Panc1 (cell line): ENCODE measurements around the gene CASR. TPM values are rescaled to one million over a fixed set of nuclear protein-coding genes. Genes with fewer than 3 reads are reported as not detected.

Experiments
- ATAC-seq: fragments of 200-7000 bp; cut with Tn5 transposase; 2 replicates; pipeline ENCODE4 v1.9.1; 2020; ENCODE audit warnings: mild to moderate bottlenecking, moderate library complexity
- BruUV-seq: library from RNA; stranded (reverse); fragments of 400-500 nt; replicated peaks from 2 replicates; lab custom pipeline; 2021; lab: Mats Ljungman, UMichigan
- CTCF ChIA-PET: fragments of 300-600 bp; sonication (Branson Sonifier 250); formaldehyde crosslinking; loops from one replicate; lab custom pipeline; 2022; ENCODE audit warnings: antibody characterized with exemption; lab: Charles Lee
- POLR2A ChIA-PET: fragments of 300-600 bp; sonication (Branson Sonifier 250); formaldehyde crosslinking; loops from one replicate; lab custom pipeline; 2022; ENCODE audit warnings: antibody characterized with exemption; lab: Charles Lee
- DNase-seq: peaks from one replicate; pipeline ENCODE4 v3.0.0-alpha.2; 2010; ENCODE audit warnings: low read depth, low spot score
- H3K27ac ChIP-seq: 2 replicates; pipeline ENCODE4 v1.5.1; 2011; ENCODE audit warnings: mild to moderate bottlenecking, low read length, inconsistent platforms
- H3K27me3 ChIP-seq: fragments of 200-500 bp; sonication (Bioruptor generic); 2 replicates; pipeline ENCODE4 v1.6.0; 2014; ENCODE audit warnings: low read length, inconsistent platforms; ENCODE audit not compliant: control insufficient read depth, insufficient read depth
- H3K36me3 ChIP-seq: fragments of 200-500 bp; sonication (Bioruptor generic); 2 replicates; pipeline ENCODE4 v1.5.1; 2014; ENCODE audit warnings: inconsistent platforms, mild to moderate bottlenecking, low read length, moderate library complexity; ENCODE audit not compliant: control insufficient read depth, insufficient read depth
- H3K4me1 ChIP-seq: 2 replicates; pipeline ENCODE4 v1.5.1; 2011; ENCODE audit warnings: inconsistent platforms, mild to moderate bottlenecking, low read length, moderate library complexity; ENCODE audit not compliant: control insufficient read depth, insufficient read depth
- H3K4me3 ChIP-seq, 2 experiments: 2 replicates each; pipeline ENCODE4 v1.5.1; 2011 to 2012; ENCODE audit warnings: low read depth in 2 of 2, low read length in 2 of 2, mild to moderate bottlenecking in 2 of 2, inconsistent platforms in 1 of 2, moderate library complexity in 1 of 2
- H3K9me3 ChIP-seq: fragments of 200-500 bp; sonication (Bioruptor generic); 2 replicates; pipeline ENCODE4 v1.5.1; 2014; ENCODE audit warnings: low read depth, mild to moderate bottlenecking, inconsistent platforms, low read length, moderate library complexity; ENCODE audit not compliant: control insufficient read depth, insufficient read depth
- CTCF ChIP-seq: fragments of 450-650 bp; IDR thresholded peaks from 2 replicates; pipeline ENCODE4 v1.5.1; 2017; ENCODE audit warnings: mild to moderate bottlenecking
- POLR2AphosphoS5 ChIP-seq: IDR thresholded peaks from 2 replicates; pipeline ENCODE4 v1.6.1; 2012; ENCODE audit warnings: mild to moderate bottlenecking, low read depth, low read length, moderate library complexity
- REST ChIP-seq, 2 experiments: IDR thresholded peaks; 2 replicates each; pipeline ENCODE4 v1.6.1; 2011 to 2012; ENCODE audit warnings: low read depth in 2 of 2, control low read depth in 1 of 2, low read length in 1 of 2, mild to moderate bottlenecking in 1 of 2, moderate library complexity in 1 of 2; ENCODE audit not compliant: insufficient read depth in 1 of 2
- SIN3A ChIP-seq: IDR thresholded peaks from 2 replicates; pipeline ENCODE4 v1.6.1; 2012; ENCODE audit warnings: low read depth, mild to moderate bottlenecking, low read length, moderate library complexity, borderline replicate concordance; ENCODE audit not compliant: insufficient read depth
- TCF7L2 ChIP-seq: IDR thresholded peaks from 2 replicates; pipeline ENCODE4 v1.6.1; 2011; ENCODE audit warnings: mild to moderate bottlenecking, low read depth, low read length, inconsistent platforms
- in situ Hi-C: cut with HindIII; loops from 2 replicates; pipeline ENCODE4 v1.10.0; 2016; ENCODE audit warnings: low sequenced_read_pairs, low pct_unique_long_range_greater_than_20kb
- intact Hi-C: fragments of 100-400 bp; cut with micrococcal nuclease; formaldehyde crosslinking; loops from one replicate; pipeline ENCODE4 v1.10.0; 2022; ENCODE audit not compliant: unreplicated experiment
- total RNA-seq: library from RNA; stranded (reverse); gene quantifications from one replicate; pipeline ENCODE4 v1.2.1, GENCODE V29; 2021; ENCODE audit not compliant: unreplicated experiment

Gene CASR
- total RNA-seq, 1 experiment from 2014 or later = not detected

GRCh38 chr3:122255757-122256439 lies 72.4 kb downstream of the CASR start:
- Histone ChIP-seq H3K36me3 (no peaks in the 10 kb centered on the region), H3K27me3 (peaks cover 27% of the 10 kb centered on the region), H3K4me1 (no peaks in the 10 kb centered on the region), H3K27ac (no peak overlapping the region), H3K4me3 (no peak overlapping the region), H3K9me3 (no peaks in the 10 kb centered on the region)
- POLR2A ChIA-PET = no interaction called here
- BruUV-seq = no TSS peak
- no peak for TF ChIP-seq CTCF
- TF ChIP-seq TCF7L2 = no peak
- no peak for TF ChIP-seq POLR2AphosphoS5
- TF ChIP-seq SIN3A = no peak
- no peak for TF ChIP-seq REST (IDR thresholded peaks at IDR 0.05; ENCODE audit: insufficient read depth in 1 of 2, low read depth in 2 of 2, low read length in 1 of 2)
- DNase-seq (no peak), ATAC-seq (no peak)
- CTCF ChIA-PET = no interaction called here
- intact Hi-C loops = loop anchor here (10.0 kb wide), 1 partner anchor 711 kb away; the partner anchor contains the start of gene POLQ
- in situ Hi-C loops = no loop called here

- Histone ChIP-seq H3K27me3 (peaks cover 27% of the 10 kb centered on the region), H3K27ac (no peak overlapping the region), H3K9me3 (no peaks in the 10 kb centered on the region), H3K4me1 (no peaks in the 10 kb centered on the region), H3K4me3 (no peak overlapping the region), H3K36me3 (no peaks in the 10 kb centered on the region)
- no peak for TF ChIP-seq POLR2AphosphoS5
- no peak for TF ChIP-seq SIN3A
- no peak for TF ChIP-seq CTCF
- no peak for TF ChIP-seq TCF7L2
- TF ChIP-seq REST (IDR thresholded peaks at IDR 0.05; ENCODE audit: insufficient read depth in 1 of 2, low read depth in 2 of 2, low read length in 1 of 2) = no peak
- no peak for ATAC-seq
- intact Hi-C loops (loop anchor here (1.0 to 10.0 kb wide), 2 partner anchors 157 to 713 kb away; partner anchors contain the start of gene POLQ), in situ Hi-C loops (no loop called here)
- no TSS peak for BruUV-seq
- no peak for DNase-seq
- ChIA-PET POLR2A (no interaction called here), CTCF (no interaction called here)
These were observed 74.3 kb downstream of the CASR start for GRCh38 chr3:122257644-122258364.
